Measurements from ENCODE around the gene TTC23L.

DNA sequence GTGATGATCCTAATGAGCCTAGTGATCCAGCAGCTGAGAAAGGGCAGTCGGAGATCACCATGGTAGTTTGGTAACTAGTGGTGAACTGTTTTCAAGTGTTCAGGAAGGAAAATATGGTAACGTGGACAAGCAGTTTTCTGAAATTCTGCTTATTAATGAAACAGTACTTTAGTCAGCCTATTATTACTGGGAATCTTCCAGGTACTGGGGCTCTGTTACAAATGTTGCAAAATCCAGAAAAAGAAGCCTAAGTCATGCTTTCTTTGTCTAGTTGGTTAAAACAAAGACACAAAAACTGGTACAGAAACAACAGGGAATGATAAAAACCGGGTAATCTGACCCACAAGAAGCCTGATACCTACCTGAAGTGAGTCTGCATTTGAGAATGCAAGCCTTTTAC, 18.2 kb downstream of the TTC23L start:
- TF ChIP-seq POLR2A (IDR thresholded peaks at IDR 0.05; ENCODE audit: low read length) = no peak
- no peak for TF ChIP-seq GATA1 (IDR thresholded peaks at IDR 0.05; ENCODE audit: low read depth, low read length)
